22Rv1 (cell line): ENCODE measurements around the gene TXNL4A.

Experiments
- ZFX ChIP-seq: fragments of 450-650 bp; IDR thresholded peaks from 2 replicates; pipeline ENCODE4 v1.6.1; 2017; ENCODE audit warnings: antibody characterized with exemption, borderline replicate concordance
- TF ChIP-seq, protein P1 (sequence below): fragments of 450-650 bp; IDR thresholded peaks from 2 replicates; pipeline ENCODE4 v1.5.1; 2017; ENCODE audit warnings: mild to moderate bottlenecking

GRCh38 chr18:79951545-79952455 lies 36.6 kb downstream of the TXNL4A start, which contains the start of gene SLC66A2:
- TF ChIP-seq, protein P1, sequence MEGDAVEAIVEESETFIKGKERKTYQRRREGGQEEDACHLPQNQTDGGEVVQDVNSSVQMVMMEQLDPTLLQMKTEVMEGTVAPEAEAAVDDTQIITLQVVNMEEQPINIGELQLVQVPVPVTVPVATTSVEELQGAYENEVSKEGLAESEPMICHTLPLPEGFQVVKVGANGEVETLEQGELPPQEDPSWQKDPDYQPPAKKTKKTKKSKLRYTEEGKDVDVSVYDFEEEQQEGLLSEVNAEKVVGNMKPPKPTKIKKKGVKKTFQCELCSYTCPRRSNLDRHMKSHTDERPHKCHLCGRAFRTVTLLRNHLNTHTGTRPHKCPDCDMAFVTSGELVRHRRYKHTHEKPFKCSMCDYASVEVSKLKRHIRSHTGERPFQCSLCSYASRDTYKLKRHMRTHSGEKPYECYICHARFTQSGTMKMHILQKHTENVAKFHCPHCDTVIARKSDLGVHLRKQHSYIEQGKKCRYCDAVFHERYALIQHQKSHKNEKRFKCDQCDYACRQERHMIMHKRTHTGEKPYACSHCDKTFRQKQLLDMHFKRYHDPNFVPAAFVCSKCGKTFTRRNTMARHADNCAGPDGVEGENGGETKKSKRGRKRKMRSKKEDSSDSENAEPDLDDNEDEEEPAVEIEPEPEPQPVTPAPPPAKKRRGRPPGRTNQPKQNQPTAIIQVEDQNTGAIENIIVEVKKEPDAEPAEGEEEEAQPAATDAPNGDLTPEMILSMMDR, result no peak
- no peak for TF ChIP-seq ZFX
